NB4 (cell line): ENCODE data around the gene FLNB.

ENCODE experiments used
- DNase-seq: peaks from one replicate; pipeline ENCODE4 v3.0.0; 2010; ENCODE audit warnings: low read depth
- H3K4me3 ChIP-seq: one replicate; pipeline ENCODE4 v1.5.1; 2011; ENCODE audit warnings: mild to moderate bottlenecking, low read depth, low read length, moderate library complexity
- MAX ChIP-seq: IDR thresholded peaks from 2 replicates; pipeline ENCODE4 v1.6.1; 2011; ENCODE audit warnings: low read depth, low read length
- MYC ChIP-seq: IDR thresholded peaks from 2 replicates; pipeline ENCODE4 v1.6.1; 2011; ENCODE audit warnings: low read depth, low read length
- POLR2A ChIP-seq: IDR thresholded peaks from 2 replicates; pipeline ENCODE4 v1.6.1; 2011; ENCODE audit warnings: mild to moderate bottlenecking; ENCODE audit not compliant: insufficient read length; ENCODE audit errors: extremely low read depth
- TF ChIP-seq, protein P1 (sequence below): IDR thresholded peaks from one replicate; pipeline ENCODE4 v1.5.1; 2012; ENCODE audit warnings: low read depth, low read length

Gene FLNB

GRCh38 chr3:58183221-58183620 is 175.0 kb downstream of the FLNB start:
- DNase-seq: no peak
- TF ChIP-seq, protein P1, sequence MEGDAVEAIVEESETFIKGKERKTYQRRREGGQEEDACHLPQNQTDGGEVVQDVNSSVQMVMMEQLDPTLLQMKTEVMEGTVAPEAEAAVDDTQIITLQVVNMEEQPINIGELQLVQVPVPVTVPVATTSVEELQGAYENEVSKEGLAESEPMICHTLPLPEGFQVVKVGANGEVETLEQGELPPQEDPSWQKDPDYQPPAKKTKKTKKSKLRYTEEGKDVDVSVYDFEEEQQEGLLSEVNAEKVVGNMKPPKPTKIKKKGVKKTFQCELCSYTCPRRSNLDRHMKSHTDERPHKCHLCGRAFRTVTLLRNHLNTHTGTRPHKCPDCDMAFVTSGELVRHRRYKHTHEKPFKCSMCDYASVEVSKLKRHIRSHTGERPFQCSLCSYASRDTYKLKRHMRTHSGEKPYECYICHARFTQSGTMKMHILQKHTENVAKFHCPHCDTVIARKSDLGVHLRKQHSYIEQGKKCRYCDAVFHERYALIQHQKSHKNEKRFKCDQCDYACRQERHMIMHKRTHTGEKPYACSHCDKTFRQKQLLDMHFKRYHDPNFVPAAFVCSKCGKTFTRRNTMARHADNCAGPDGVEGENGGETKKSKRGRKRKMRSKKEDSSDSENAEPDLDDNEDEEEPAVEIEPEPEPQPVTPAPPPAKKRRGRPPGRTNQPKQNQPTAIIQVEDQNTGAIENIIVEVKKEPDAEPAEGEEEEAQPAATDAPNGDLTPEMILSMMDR: no peak
- TF ChIP-seq MYC (no peak), POLR2A (no peak), MAX (no peak)
- H3K4me3 ChIP-seq: no peak overlapping the region

DNA sequence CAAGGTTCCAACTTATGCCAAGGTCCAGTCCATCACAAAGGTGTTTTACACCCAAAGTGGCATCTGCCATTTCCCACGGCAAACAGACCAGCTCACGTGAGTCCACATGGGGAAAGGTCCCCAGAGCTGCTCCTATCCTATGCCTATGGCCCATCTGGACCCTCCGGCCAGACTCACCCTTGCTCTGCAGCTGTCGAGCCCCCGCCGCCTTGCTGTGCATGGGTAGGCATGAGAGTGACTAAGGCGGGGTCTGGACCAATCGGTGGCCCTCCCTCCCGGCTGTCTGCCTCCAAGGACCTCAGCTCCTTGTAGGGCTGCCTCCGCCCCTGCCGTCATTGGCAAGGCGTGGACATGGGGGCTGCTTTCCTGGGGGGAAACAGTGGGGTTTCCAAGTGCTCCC is 175.7 kb downstream of the FLNB start:
- no peak for DNase-seq
- TF ChIP-seq MAX (no peak), POLR2A (no peak), MYC (no peak)
- TF ChIP-seq, protein P1: no peak
- no peak overlapping the region for H3K4me3 ChIP-seq

- H3K4me3 ChIP-seq: no peak overlapping the region
- DNase-seq: no peak
- TF ChIP-seq MAX (no peak), MYC (no peak), POLR2A (no peak)
- TF ChIP-seq, protein P1: no peak
Observed at GRCh38 chr3:58184309-58184981, 176.2 kb downstream of the FLNB start.

DNA sequence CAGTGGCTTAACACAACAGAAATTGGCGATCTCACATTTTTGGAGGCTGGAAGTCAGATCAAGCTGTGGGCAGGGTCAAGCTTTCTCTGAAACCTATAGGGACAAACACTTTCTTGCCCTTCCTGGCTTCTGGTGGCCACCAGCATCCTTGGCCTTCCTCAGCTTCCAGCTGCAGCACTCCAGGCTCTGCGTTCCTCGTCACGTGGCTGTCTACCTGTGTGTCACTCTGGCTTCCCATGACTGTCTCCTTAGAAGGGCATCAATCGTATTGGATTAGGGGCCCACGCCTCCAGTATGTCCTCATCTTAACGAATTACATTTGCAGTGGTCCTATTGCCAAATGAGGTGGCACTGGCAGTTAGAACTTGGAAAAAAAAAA is 176.7 kb downstream of the FLNB start:
- TF ChIP-seq, protein P1: no peak
- no peak for TF ChIP-seq POLR2A
- no peak for TF ChIP-seq MYC
- TF ChIP-seq MAX: no peak
- DNase-seq: no peak
- no peak overlapping the region for H3K4me3 ChIP-seq

- TF ChIP-seq POLR2A: no peak
- TF ChIP-seq MAX: no peak
- TF ChIP-seq, protein P1: no peak
- no peak for TF ChIP-seq MYC
- no peak for DNase-seq
- no peak overlapping the region for H3K4me3 ChIP-seq
Observed at GRCh38 chr3:58188173-58188564, 179.9 kb downstream of the FLNB start.
